Lower lobe of right lung (tissue), 2 donors: ENCODE measurements around the gene FAM193B. TPM values are rescaled to one million over a fixed set of nuclear protein-coding genes. Genes with fewer than 3 reads are reported as not detected.

Experiments
- ATAC-seq, 2 donors: fragments of 200-7000 bp; cut with Tn5 transposase; one replicate each; pipeline ENCODE4 v1.9.1; 2020 to 2022; ENCODE audit warnings: mild to moderate bottlenecking in 2 of 2, moderate library complexity in 2 of 2
- DNase-seq: peaks from one replicate; pipeline ENCODE4 v3.0.0-alpha.2; 2020
- H3K27ac ChIP-seq: fragments of 200-600 bp; one replicate; pipeline ENCODE4 v1.8.0; 2022
- H3K27me3 ChIP-seq: fragments of 200-600 bp; one replicate; pipeline ENCODE4 v1.8.0; 2022; ENCODE audit warnings: low read depth
- H3K36me3 ChIP-seq: fragments of 200-600 bp; one replicate; pipeline ENCODE4 v1.8.0; 2022; ENCODE audit warnings: mild to moderate bottlenecking
- H3K4me1 ChIP-seq: fragments of 200-600 bp; one replicate; pipeline ENCODE4 v1.8.0; 2022
- H3K4me3 ChIP-seq: fragments of 200-600 bp; one replicate; pipeline ENCODE4 v1.8.0; 2022; ENCODE audit warnings: mild to moderate bottlenecking
- H3K9me3 ChIP-seq: fragments of 200-600 bp; one replicate; pipeline ENCODE4 v1.8.0; 2022
- CTCF ChIP-seq: fragments of 200-600 bp; IDR thresholded peaks from one replicate; pipeline ENCODE4 v1.8.0; 2022; ENCODE audit warnings: antibody characterized with exemption, mild to moderate bottlenecking
- intact Hi-C: fragments of 100-400 bp; cut with DNase I; formaldehyde crosslinking; loops from one replicate; pipeline ENCODE4 v1.11.0; 2022
- total RNA-seq: library from RNA; stranded (reverse); fragmentation: NEBNext Ultra II Directional; extraction: Animal tissue kit (Norgen Biotek cat#: 25700); gene quantifications from one replicate; pipeline ENCODE4 v1.2.1, GENCODE V29; 2021
- donor health status: DM: no; HTN: yes; CAD: no; lungs with severe emphysema.

FAM193B gene
- total RNA-seq, 1 donor from 2014 or later: 89.1 TPM

DNA sequence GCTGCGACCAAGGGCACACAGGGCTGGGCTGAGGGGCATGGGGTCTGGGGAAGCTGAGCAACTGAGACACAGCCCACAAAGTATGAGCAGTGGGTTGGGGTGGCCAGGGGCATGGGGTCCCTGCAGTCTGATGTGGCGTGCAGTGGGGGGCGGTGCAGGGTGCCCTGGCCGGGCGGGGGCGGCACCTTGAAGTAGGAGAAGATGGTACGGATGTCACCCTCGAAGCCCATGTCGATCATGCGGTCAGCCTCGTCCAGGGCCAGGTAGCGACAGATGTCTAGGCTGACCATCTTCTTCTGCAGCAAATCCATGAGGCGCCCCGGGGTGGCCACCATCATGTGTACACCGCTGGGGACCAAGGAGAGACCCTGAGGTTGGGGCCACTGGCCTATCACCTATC, 40.9 kb downstream of the FAM193B start:
- no peaks in the 10 kb centered on the region for H3K27me3 ChIP-seq
- peaks cover 29% of the 10 kb centered on the region for H3K4me1 ChIP-seq
- H3K36me3 ChIP-seq: peaks cover 57% of the 10 kb centered on the region
- TF ChIP-seq CTCF: no peak
- no peak overlapping the region for H3K27ac ChIP-seq
- DNase-seq (no peak), ATAC-seq (no peak)
- intact Hi-C loops: no loop called here
- no peaks in the 10 kb centered on the region for H3K9me3 ChIP-seq
- no peak overlapping the region for H3K4me3 ChIP-seq

- intact Hi-C loops: no loop called here
- Histone ChIP-seq H3K9me3 (no peaks in the 10 kb centered on the region), H3K4me3 (no peak overlapping the region), H3K27me3 (no peaks in the 10 kb centered on the region), H3K4me1 (peaks cover 29% of the 10 kb centered on the region), H3K36me3 (peaks cover 57% of the 10 kb centered on the region), H3K27ac (no peak overlapping the region)
- no peak for TF ChIP-seq CTCF
- no peak for DNase-seq
- ATAC-seq: no peak
Measured at GRCh38 chr5:177512736-177513380, 41.5 kb downstream of the FAM193B start.

GRCh38 chr5:177511796-177512675, 42.3 kb downstream of the FAM193B start:
- intact Hi-C loops: no loop called here
- H3K36me3 ChIP-seq: peaks cover 57% of the 10 kb centered on the region
- H3K4me1 ChIP-seq: peaks cover 36% of the 10 kb centered on the region
- no peak for TF ChIP-seq CTCF
- H3K27ac ChIP-seq: peak overlapping the region; percentile 89
- DNase-seq (no peak), ATAC-seq (no peak)
- H3K27me3 ChIP-seq: no peaks in the 10 kb centered on the region
- no peak overlapping the region for H3K4me3 ChIP-seq
- no peaks in the 10 kb centered on the region for H3K9me3 ChIP-seq

DNA sequence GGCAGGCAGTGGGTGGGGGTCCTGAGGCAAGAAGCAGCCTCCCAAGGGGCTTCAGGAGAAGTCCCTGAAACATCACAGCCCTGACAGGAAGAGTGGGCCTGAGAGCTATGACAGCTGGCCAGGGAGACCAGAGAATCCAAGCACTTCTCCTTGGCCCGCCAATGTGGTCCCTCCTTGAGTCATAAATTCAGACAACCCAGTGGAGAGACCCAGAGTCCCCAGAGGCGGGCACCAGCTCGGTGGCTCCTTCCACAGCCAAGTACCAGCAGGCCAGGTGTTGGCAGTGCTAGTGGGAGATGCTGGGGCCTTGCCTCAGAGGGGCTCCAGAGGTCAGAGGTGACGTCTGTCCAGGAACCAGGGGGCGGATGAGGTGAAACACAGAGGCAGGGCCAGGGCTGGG, 43.2 kb downstream of the FAM193B start:
- peaks cover 38% of the 10 kb centered on the region for H3K4me1 ChIP-seq

GRCh38 chr5:177510567-177511053, 43.8 kb downstream of the FAM193B start:
- Histone ChIP-seq H3K4me3 (peak overlapping the region; percentile 59), H3K9me3 (no peaks in the 10 kb centered on the region), H3K27ac (peak overlapping the region; percentile 89), H3K36me3 (peaks cover 55% of the 10 kb centered on the region), H3K4me1 (peaks cover 32% of the 10 kb centered on the region), H3K27me3 (no peaks in the 10 kb centered on the region)
- ATAC-seq: peak; percentile 53 to 63
- TF ChIP-seq CTCF: no peak
- DNase-seq: peak; percentile 86
- intact Hi-C loops: no loop called here

More for the DNA sequence above, 43.2 kb downstream of the FAM193B start:
- ATAC-seq: no peak
- DNase-seq: no peak
- Histone ChIP-seq H3K27ac (peak overlapping the region; percentile 89), H3K27me3 (no peaks in the 10 kb centered on the region), H3K36me3 (peaks cover 57% of the 10 kb centered on the region), H3K9me3 (no peaks in the 10 kb centered on the region), H3K4me3 (no peak overlapping the region)
- no peak for TF ChIP-seq CTCF
- intact Hi-C loops: no loop called here
